Body of pancreas (tissue), 4 donors: ENCODE results near the gene STK31. TPM values are rescaled to one million over a fixed set of nuclear protein-coding genes. Genes with fewer than 3 reads are reported as not detected.
"Not testable (repeated sequence)": the region's sequence is repeated elsewhere in the genome, so short reads cannot be mapped to it uniquely, and the experiment has no call there.

Source experiments
- ATAC-seq: fragments of 150-250 bp; one replicate; pipeline ENCODE4 v1.9.1; 2016
- DNase-seq, 4 donors: peaks; one replicate each; pipeline ENCODE4 v3.0.0-alpha.2; 2019
- H3K27ac ChIP-seq, 4 donors: fragments of 200-600 bp; sonication (generic); 1 replicate in 3 of 4; 2 replicates in 1 of 4; pipeline versions ENCODE4 v1.5.1 to v1.6.1; 2016 to 2019; ENCODE audit warnings: mild to moderate bottlenecking in 1 of 4, mixed read lengths in 1 of 4, moderate library complexity in 1 of 4
- H3K27me3 ChIP-seq, 2 donors: fragments of 200-600 bp; sonication (generic); one replicate each; pipeline ENCODE4 v1.6.0; 2016; ENCODE audit warnings: mild to moderate bottlenecking in 1 of 2
- H3K36me3 ChIP-seq, 2 donors: fragments of 200-600 bp; sonication (generic); replicated peaks in 1 of 2; 2 replicates each; pipeline ENCODE4 v1.5.1; 2016; ENCODE audit warnings: low read depth in 2 of 2; ENCODE audit not compliant: insufficient read depth in 1 of 2
- H3K4me1 ChIP-seq: fragments of 200-600 bp; sonication (generic); one replicate; pipeline ENCODE4 v1.6.0; 2016
- H3K4me3 ChIP-seq, 2 donors: fragments of 200-600 bp; sonication (generic); 1 replicate in 1 of 2; 2 replicates in 1 of 2; pipeline ENCODE4 v1.5.1; 2016 to 2019
- H3K9me3 ChIP-seq, 3 donors: fragments of 200-600 bp; sonication (generic); 1 replicate in 2 of 3; 2 replicates in 1 of 3; pipeline ENCODE4 v1.5.1; 2016
- CTCF ChIP-seq, 7 experiments: fragments of 450-650 bp in 4 of 7; fragments of 200-600 bp in 3 of 7; sonication (generic) in 3 of 7; IDR thresholded peaks; one replicate each; pipeline ENCODE4 v1.5.1; 2016 to 2019; ENCODE audit warnings: antibody characterized with exemption in 7 of 7
- POLR2A ChIP-seq, 3 donors: fragments of 450-650 bp; IDR thresholded peaks; one replicate each; pipeline ENCODE4 v1.6.1; 2016; ENCODE audit warnings: antibody characterized with exemption in 3 of 3, mild to moderate bottlenecking in 2 of 3
- WGBS, 2 donors: methylation state at CpG; one replicate each; pipeline ENCODE4 v1.1.5; 2017; 5-methylcytosine and 5-hydroxymethylcytosine counted together
- intact Hi-C: fragments of 100-400 bp; cut with DNase I; formaldehyde crosslinking; loops from one replicate; pipeline ENCODE4 v1.15.1; 2023
- total RNA-seq, 2 donors: library from RNA; depleted of rRNA; stranded (reverse); fragments of >200 nt; gene quantifications; one replicate each; pipeline ENCODE4 v1.1.0, GENCODE V29; 2016

The STK31 gene
- total RNA-seq, 2 donors from 2014 or later = 2.3 TPM; not detected in 1

GRCh38 chr7:23852135-23852534 lies 142.1 kb downstream of the STK31 start:
- no peak for ATAC-seq
- no peaks in the 10 kb centered on the region for H3K36me3 ChIP-seq
- WGBS, 2 donors = 23 to 33% methylated on average over 1 of the region's 1 CpG
- H3K9me3 ChIP-seq = no peaks in the 10 kb centered on the region
- no peaks in the 10 kb centered on the region for H3K27me3 ChIP-seq
- no peak overlapping the region for H3K4me3 ChIP-seq
- intact Hi-C loops = no loop called here
- TF ChIP-seq CTCF (IDR thresholded peaks at IDR 0.05) (no peak), POLR2A (IDR thresholded peaks at IDR 0.05) (no peak)
- H3K4me1 ChIP-seq = no peaks in the 10 kb centered on the region
- DNase-seq = no peak
- no peak overlapping the region for H3K27ac ChIP-seq

- Histone ChIP-seq H3K27ac (no peak overlapping the region), H3K4me3 (no peak overlapping the region), H3K4me1 (no peaks in the 10 kb centered on the region), H3K36me3 (no peaks in the 10 kb centered on the region), H3K27me3 (no peaks in the 10 kb centered on the region), H3K9me3 (no peaks in the 10 kb centered on the region)
- TF ChIP-seq CTCF (IDR thresholded peaks at IDR 0.05) (no peak), POLR2A (IDR thresholded peaks at IDR 0.05) (no peak)
- ATAC-seq (no peak), DNase-seq (no peak)
- intact Hi-C loops = no loop called here
- WGBS, 2 donors = 40 to 60% methylated on average over 2 of the region's 2 CpGs
These were observed 143.0 kb downstream of the STK31 start for GRCh38 chr7:23852988-23853387.

GRCh38 chr7:23863209-23863787 lies 153.3 kb downstream of the STK31 start:
- 38 to 48% methylated on average over 1 of the region's 1 CpG for WGBS, 2 donors
- intact Hi-C loops = no loop called here
- Histone ChIP-seq H3K27ac (no peak overlapping the region), H3K36me3 (no peaks in the 10 kb centered on the region), H3K9me3 (no peaks in the 10 kb centered on the region), H3K4me3 (no peak overlapping the region), H3K4me1 (no peaks in the 10 kb centered on the region), H3K27me3 (no peaks in the 10 kb centered on the region)
- DNase-seq = peak in 1 of 4 donors; percentile 7
- no peak for ATAC-seq
- TF ChIP-seq POLR2A (IDR thresholded peaks at IDR 0.05) = no peak
- TF ChIP-seq CTCF (IDR thresholded peaks at IDR 0.05) = peak in 5 of 7 experiments; percentile 22 to 49 (median 44)

GRCh38 chr7:23864973-23865372 lies 155.0 kb downstream of the STK31 start:
- TF ChIP-seq POLR2A (IDR thresholded peaks at IDR 0.05) = no peak
- TF ChIP-seq CTCF (IDR thresholded peaks at IDR 0.05) = no peak
- H3K9me3 ChIP-seq = no peaks in the 10 kb centered on the region
- no peaks in the 10 kb centered on the region for H3K36me3 ChIP-seq
- no peak overlapping the region for H3K4me3 ChIP-seq
- H3K27me3 ChIP-seq = no peaks in the 10 kb centered on the region
- ATAC-seq = no peak
- H3K4me1 ChIP-seq = no peaks in the 10 kb centered on the region
- no peak overlapping the region for H3K27ac ChIP-seq
- no peak for DNase-seq
- WGBS, 2 donors = 27 to 30% methylated on average over 3 of the region's 3 CpGs
- intact Hi-C loops = no loop called here

GRCh38 chr7:23873306-23873705 lies 163.3 kb downstream of the STK31 start:
- TF ChIP-seq CTCF (IDR thresholded peaks at IDR 0.05) (no peak), POLR2A (IDR thresholded peaks at IDR 0.05) (no peak)
- WGBS, 2 donors = 75 to 100% methylated on average over 1 of the region's 1 CpG
- no peaks in the 10 kb centered on the region for H3K9me3 ChIP-seq
- H3K36me3 ChIP-seq = no peaks in the 10 kb centered on the region
- DNase-seq (no peak), ATAC-seq (no peak)
- no peaks in the 10 kb centered on the region for H3K27me3 ChIP-seq
- no peak overlapping the region for H3K27ac ChIP-seq
- H3K4me1 ChIP-seq = no peaks in the 10 kb centered on the region
- H3K4me3 ChIP-seq = no peak overlapping the region
- intact Hi-C loops = no loop called here

GRCh38 chr7:23876526-23876925 lies 166.5 kb downstream of the STK31 start:
- H3K27me3 ChIP-seq, H3K4me1 ChIP-seq, H3K9me3 ChIP-seq, H3K27ac ChIP-seq, DNase-seq, ATAC-seq, intact Hi-C loops, H3K4me3 ChIP-seq, H3K36me3 ChIP-seq: not testable (repeated sequence)
- 60 to 86% methylated on average over 3 of the region's 3 CpGs for WGBS, 2 donors
